GM23338 (cell line): ENCODE data around the gene SLC9A4. TPM values are rescaled to one million over a fixed set of nuclear protein-coding genes. Genes with fewer than 3 reads are reported as not detected.
A peak's percentile ranks its signal among the peaks of the same experiment; 100 is the strongest.

ENCODE experiments used
- ATAC-seq: fragments of 200-7000 bp; cut with Tn5 transposase; 3 replicates; pipeline ENCODE4 v1.9.1; 2020
- DNase-seq: peaks from one replicate; pipeline ENCODE4 v3.0.0-alpha.2; 2015; ENCODE audit warnings: low spot score
- H2AFZ ChIP-seq: fragments of 200-600 bp; sonication (generic); 2 replicates; pipeline ENCODE4 v1.8.0; 2016; ENCODE audit warnings: antibody characterized with exemption, mild to moderate bottlenecking, moderate library complexity
- H3F3A ChIP-seq: fragments of 200-600 bp; sonication (generic); replicated peaks from 2 replicates; pipeline ENCODE4 v1.8.0; 2017; ENCODE audit warnings: antibody characterized with exemption, mixed run types, low read depth
- H3K27ac ChIP-seq: fragments of 200-600 bp; sonication (generic); 2 replicates; pipeline ENCODE4 v1.6.1; 2016; ENCODE audit warnings: low read depth
- H3K27me3 ChIP-seq: fragments of 200-600 bp; sonication (generic); 2 replicates; pipeline ENCODE4 v1.8.0; 2016; ENCODE audit warnings: mild to moderate bottlenecking, mixed run types, moderate library complexity; ENCODE audit not compliant: insufficient read depth
- H3K36me3 ChIP-seq: fragments of 200-600 bp; sonication (generic); 2 replicates; pipeline ENCODE4 v1.8.0; 2016; ENCODE audit warnings: mild to moderate bottlenecking; ENCODE audit not compliant: insufficient read depth
- H3K4me1 ChIP-seq: fragments of 200-600 bp; sonication (generic); 2 replicates; pipeline ENCODE4 v1.8.0; 2016; ENCODE audit warnings: mild to moderate bottlenecking, moderate library complexity; ENCODE audit not compliant: insufficient read depth
- H3K4me2 ChIP-seq: fragments of 200-600 bp; sonication (generic); 2 replicates; pipeline ENCODE4 v1.7.1; 2017; ENCODE audit warnings: mixed run types
- H3K4me3 ChIP-seq: fragments of 200-600 bp; sonication (generic); 2 replicates; pipeline ENCODE4 v1.6.1; 2016; ENCODE audit warnings: mixed run types
- H3K79me2 ChIP-seq: fragments of 200-600 bp; sonication (generic); replicated peaks from 2 replicates; pipeline ENCODE4 v1.8.0; 2017; ENCODE audit warnings: mild to moderate bottlenecking; ENCODE audit not compliant: insufficient read depth
- H3K9me2 ChIP-seq: fragments of 200-600 bp; sonication (generic); 2 replicates; pipeline ENCODE4 v1.8.0; 2017; ENCODE audit not compliant: insufficient read depth
- H4K20me1 ChIP-seq: fragments of 200-600 bp; sonication (generic); replicated peaks from 2 replicates; pipeline ENCODE4 v1.8.0; 2017; ENCODE audit warnings: mild to moderate bottlenecking; ENCODE audit not compliant: insufficient read depth
- H3K27ac Mint-ChIP-seq: 2 replicates; pipeline ENCODE4 v1.8.0; 2020; ENCODE audit warnings: inconsistent platforms, mild to moderate bottlenecking, moderate library complexity, mixed read lengths
- H3K27me3 Mint-ChIP-seq: 3 replicates; pipeline ENCODE4 v1.8.0; 2022; ENCODE audit warnings: low read depth, mild to moderate bottlenecking, moderate library complexity, mixed read lengths, inconsistent platforms; ENCODE audit not compliant: insufficient read depth, poor library complexity
- H3K36me3 Mint-ChIP-seq: 3 replicates; pipeline ENCODE4 v1.8.0; 2021; ENCODE audit warnings: low read depth, mild to moderate bottlenecking, inconsistent platforms, moderate library complexity, mixed read lengths
- H3K4me1 Mint-ChIP-seq: 3 replicates; pipeline ENCODE4 v1.8.0; 2020; ENCODE audit warnings: mild to moderate bottlenecking, inconsistent platforms, mixed read lengths
- H3K4me3 Mint-ChIP-seq: 3 replicates; pipeline ENCODE4 v1.8.0; 2021; ENCODE audit warnings: moderate library complexity, mild to moderate bottlenecking, inconsistent platforms, mixed read lengths
- H3K9me3 Mint-ChIP-seq: 3 replicates; pipeline ENCODE4 v1.8.0; 2020; ENCODE audit warnings: moderate library complexity, mild to moderate bottlenecking, inconsistent platforms, mixed read lengths
- CREB1 ChIP-seq: fragments of 250-450 bp; sonication (Bioruptor Pico); IDR thresholded peaks from 2 replicates; pipeline ENCODE4 v1.5.0; 2020; ENCODE audit warnings: low read depth, mild to moderate bottlenecking, moderate library complexity
- ETS1 ChIP-seq: IDR thresholded peaks from 2 replicates; pipeline ENCODE4 v1.6.1; 2016; ENCODE audit warnings: antibody characterized with exemption
- EZH2 ChIP-seq: fragments of 200-600 bp; sonication (generic); IDR thresholded peaks from one replicate; pipeline ENCODE4 v1.8.0; 2017; ENCODE audit warnings: antibody characterized with exemption, mild to moderate bottlenecking, low read depth; ENCODE audit not compliant: unreplicated experiment
- EZH2phosphoT487 ChIP-seq: fragments of 200-600 bp; sonication (generic); IDR thresholded peaks from one replicate; pipeline ENCODE4 v1.8.1; 2018; ENCODE audit warnings: antibody characterized with exemption; ENCODE audit not compliant: unreplicated experiment
- JUNB ChIP-seq: IDR thresholded peaks from one replicate; pipeline ENCODE4 v1.6.1; 2016; ENCODE audit warnings: antibody characterized with exemption; ENCODE audit not compliant: unreplicated experiment
- NANOG ChIP-seq: IDR thresholded peaks from 2 replicates; pipeline ENCODE4 v1.6.1; 2016; ENCODE audit warnings: antibody characterized with exemption, borderline replicate concordance
- POLR2AphosphoS5 ChIP-seq: IDR thresholded peaks from 2 replicates; pipeline ENCODE4 v1.6.1; 2016; ENCODE audit warnings: antibody characterized with exemption, low read depth
- STAT1 ChIP-seq: IDR thresholded peaks from one replicate; pipeline ENCODE4 v1.6.1; 2016; ENCODE audit warnings: antibody characterized with exemption; ENCODE audit not compliant: unreplicated experiment
- ZNF114 ChIP-seq: fragments of 250-450 bp; sonication (Bioruptor Pico); IDR thresholded peaks from 2 replicates; pipeline ENCODE4 v1.5.0; 2020; ENCODE audit warnings: mild to moderate bottlenecking, moderate library complexity
- ZNF331 ChIP-seq: fragments of 250-450 bp; sonication (Bioruptor Pico); IDR thresholded peaks from 2 replicates; pipeline ENCODE4 v1.5.0; 2020; ENCODE audit warnings: low read depth, mild to moderate bottlenecking, moderate library complexity
- ZNF462 ChIP-seq: fragments of 250-450 bp; sonication (Bioruptor Pico); IDR thresholded peaks from 2 replicates; pipeline ENCODE4 v1.5.0; 2020; ENCODE audit warnings: mild to moderate bottlenecking, moderate library complexity
- polyA plus RNA-seq: library from polyadenylated mRNA; unstranded; fragments of >200 nt; fragmentation: Nextera tagmentation; extraction: Ambion mirVana; gene quantifications from 2 replicates; pipeline ENCODE4 v1.2.1, GENCODE V29; 2016
- total RNA-seq: library from RNA; depleted of rRNA; stranded (reverse); fragments of >200 nt; shearing (Covaris generic); gene quantifications from 2 replicates; pipeline ENCODE4 v1.2.3, GENCODE V29; 2014
- TF ChIP-seq, protein P1 (sequence below): IDR thresholded peaks from one replicate; pipeline ENCODE4 v1.6.1; 2018; ENCODE audit warnings: antibody characterized with exemption; ENCODE audit not compliant: unreplicated experiment
- TF ChIP-seq, protein P2 (sequence below), 2 experiments: fragments of 200-600 bp in 1 of 2; sonication (generic) in 1 of 2; conservative IDR thresholded peaks; 2 replicates each; pipeline versions ENCODE4 v1.5.1 to v1.6.1; 2016 to 2017; ENCODE audit warnings: antibody characterized with exemption in 2 of 2, low read depth in 2 of 2, mild to moderate bottlenecking in 2 of 2, moderate library complexity in 1 of 2

SLC9A4 gene
- total and polyA plus RNA-seq, 2 experiments from 2014 or later = not detected

DNA sequence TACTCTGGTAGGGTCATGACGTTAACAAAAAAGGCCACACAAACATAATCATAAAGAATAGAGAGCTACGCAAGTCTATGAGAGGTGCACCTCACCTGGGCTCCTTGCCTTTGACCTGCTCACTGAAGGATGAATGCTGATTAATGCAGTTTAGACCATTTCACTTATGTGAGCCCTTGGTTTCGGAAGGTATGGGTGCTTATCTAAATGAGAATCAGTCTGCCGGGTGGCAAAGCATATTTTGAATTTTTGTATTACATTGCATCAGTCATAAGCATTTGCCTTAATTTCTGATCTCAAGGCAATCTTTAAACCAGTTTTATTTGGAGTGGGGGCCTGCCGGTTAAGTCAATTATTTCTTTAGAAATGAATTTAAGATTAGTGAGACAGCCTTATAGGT is 42.8 kb downstream of the SLC9A4 start:
- no peak for ATAC-seq
- Histone ChIP-seq H3K27me3 (no peaks in the 10 kb centered on the region), H3K36me3 (no peaks in the 10 kb centered on the region), H3K4me2 (no peak overlapping the region), H3F3A (no peaks in the 10 kb centered on the region), H2AFZ (no peak overlapping the region), H4K20me1 (no peaks in the 10 kb centered on the region), H3K27ac (no peak overlapping the region), H3K9me2 (peaks cover 17% of the 10 kb centered on the region; the same call in 1 of the 2 replicates), H3K4me1 (0 out of 2 replicates have a peak, but pooled peaks cover 6% of the 10 kb centered on the region), H3K79me2 (no peaks in the 10 kb centered on the region), H3K4me3 (no peak overlapping the region)
- Mint-ChIP-seq H3K4me1 (peaks cover 12% of the 10 kb centered on the region; the same call in 2 of the 3 replicates), H3K4me3 (no peak overlapping the region), H3K27me3 (peaks cover 2% of the 10 kb centered on the region), H3K9me3 (no peaks in the 10 kb centered on the region), H3K36me3 (no peaks in the 10 kb centered on the region), H3K27ac (peak overlapping the region; percentile 55; the same call in 1 of the 2 replicates)
- no peak for DNase-seq
- TF ChIP-seq JUNB (no peak), EZH2 (no peak), STAT1 (no peak), ZNF462 (CRISPR knock-in tag) (no peak), ZNF114 (CRISPR knock-in tag) (no peak), EZH2phosphoT487 (no peak), POLR2AphosphoS5 (no peak), CREB1 (CRISPR knock-in tag) (no peak), NANOG (no peak), ZNF331 (CRISPR knock-in tag) (no peak), ETS1 (no peak)
- TF ChIP-seq, protein P1, sequence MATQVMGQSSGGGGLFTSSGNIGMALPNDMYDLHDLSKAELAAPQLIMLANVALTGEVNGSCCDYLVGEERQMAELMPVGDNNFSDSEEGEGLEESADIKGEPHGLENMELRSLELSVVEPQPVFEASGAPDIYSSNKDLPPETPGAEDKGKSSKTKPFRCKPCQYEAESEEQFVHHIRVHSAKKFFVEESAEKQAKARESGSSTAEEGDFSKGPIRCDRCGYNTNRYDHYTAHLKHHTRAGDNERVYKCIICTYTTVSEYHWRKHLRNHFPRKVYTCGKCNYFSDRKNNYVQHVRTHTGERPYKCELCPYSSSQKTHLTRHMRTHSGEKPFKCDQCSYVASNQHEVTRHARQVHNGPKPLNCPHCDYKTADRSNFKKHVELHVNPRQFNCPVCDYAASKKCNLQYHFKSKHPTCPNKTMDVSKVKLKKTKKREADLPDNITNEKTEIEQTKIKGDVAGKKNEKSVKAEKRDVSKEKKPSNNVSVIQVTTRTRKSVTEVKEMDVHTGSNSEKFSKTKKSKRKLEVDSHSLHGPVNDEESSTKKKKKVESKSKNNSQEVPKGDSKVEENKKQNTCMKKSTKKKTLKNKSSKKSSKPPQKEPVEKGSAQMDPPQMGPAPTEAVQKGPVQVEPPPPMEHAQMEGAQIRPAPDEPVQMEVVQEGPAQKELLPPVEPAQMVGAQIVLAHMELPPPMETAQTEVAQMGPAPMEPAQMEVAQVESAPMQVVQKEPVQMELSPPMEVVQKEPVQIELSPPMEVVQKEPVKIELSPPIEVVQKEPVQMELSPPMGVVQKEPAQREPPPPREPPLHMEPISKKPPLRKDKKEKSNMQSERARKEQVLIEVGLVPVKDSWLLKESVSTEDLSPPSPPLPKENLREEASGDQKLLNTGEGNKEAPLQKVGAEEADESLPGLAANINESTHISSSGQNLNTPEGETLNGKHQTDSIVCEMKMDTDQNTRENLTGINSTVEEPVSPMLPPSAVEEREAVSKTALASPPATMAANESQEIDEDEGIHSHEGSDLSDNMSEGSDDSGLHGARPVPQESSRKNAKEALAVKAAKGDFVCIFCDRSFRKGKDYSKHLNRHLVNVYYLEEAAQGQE = no peak
- TF ChIP-seq, protein P2, sequence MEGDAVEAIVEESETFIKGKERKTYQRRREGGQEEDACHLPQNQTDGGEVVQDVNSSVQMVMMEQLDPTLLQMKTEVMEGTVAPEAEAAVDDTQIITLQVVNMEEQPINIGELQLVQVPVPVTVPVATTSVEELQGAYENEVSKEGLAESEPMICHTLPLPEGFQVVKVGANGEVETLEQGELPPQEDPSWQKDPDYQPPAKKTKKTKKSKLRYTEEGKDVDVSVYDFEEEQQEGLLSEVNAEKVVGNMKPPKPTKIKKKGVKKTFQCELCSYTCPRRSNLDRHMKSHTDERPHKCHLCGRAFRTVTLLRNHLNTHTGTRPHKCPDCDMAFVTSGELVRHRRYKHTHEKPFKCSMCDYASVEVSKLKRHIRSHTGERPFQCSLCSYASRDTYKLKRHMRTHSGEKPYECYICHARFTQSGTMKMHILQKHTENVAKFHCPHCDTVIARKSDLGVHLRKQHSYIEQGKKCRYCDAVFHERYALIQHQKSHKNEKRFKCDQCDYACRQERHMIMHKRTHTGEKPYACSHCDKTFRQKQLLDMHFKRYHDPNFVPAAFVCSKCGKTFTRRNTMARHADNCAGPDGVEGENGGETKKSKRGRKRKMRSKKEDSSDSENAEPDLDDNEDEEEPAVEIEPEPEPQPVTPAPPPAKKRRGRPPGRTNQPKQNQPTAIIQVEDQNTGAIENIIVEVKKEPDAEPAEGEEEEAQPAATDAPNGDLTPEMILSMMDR (conservative IDR thresholded peaks at IDR 0.05; ENCODE audit: low read depth in 2 of 2) = no peak
